ENCODE data around the gene TMEM256. TPM values are rescaled to one million over a fixed set of nuclear protein-coding genes. Genes with fewer than 3 reads are reported as not detected.

Gene TMEM256
- total RNA-seq, 1 experiment from 2014 or later = 57.6 TPM

GRCh38 chr17:7355053-7355452 is 48.8 kb downstream of the TMEM256 start, which contains the start of gene TMEM95:
TSS of gene TMEM95 (plus strand) at chr17:7355156. CDS start at chr17:7355205, 49 bp downstream.
- intact Hi-C loops (cut with micrococcal nuclease; ENCODE audit: unreplicated experiment) = loop anchor here (5.0 to 10.0 kb wide), 2 partner anchors 82 to 130 kb away; partner anchors contain the start of genes FGF11, POLR2A, SLC35G6 and TMEM102
- Histone ChIP-seq H3K4me3 (ENCODE audit: low read depth, low read length, poor library complexity, severe bottlenecking) (no peak within 1 kb of the TSS), H3K27ac (ENCODE audit: low read depth, low read length, poor library complexity, severe bottlenecking) (no peak within 1 kb of the TSS), H3K4me1 (ENCODE audit: insufficient read depth, low read length, poor library complexity, severe bottlenecking) (peaks cover 27% of the 10 kb centered on the region), H3K36me3 (ENCODE audit: insufficient read depth, low read length, poor library complexity, severe bottlenecking) (no peaks in the 10 kb centered on the region), H3K27me3 (replicated peaks; ENCODE audit: insufficient read depth, low read depth, low read length, poor library complexity) (no peaks in the 10 kb centered on the region), H3K9me3 (ENCODE audit: low read depth, low read length, poor library complexity, severe bottlenecking) (no peaks in the 10 kb centered on the region)
- ChIA-PET POLR2A (ENCODE audit: low non-redundant PET) (no interaction called here), CTCF (interaction anchor here (0.9 to 1.7 kb wide), 3 partner anchors 205 to 234 kb away, joined by 3 to 11 read pairs (median 4); no protein-coding TSS in a partner anchor)
- no peak for TF ChIP-seq EZH2 (IDR thresholded peaks at IDR 0.05; ENCODE audit: borderline replicate concordance, low read depth, low read length, poor library complexity, severe bottlenecking)
- TF ChIP-seq, protein P1, sequence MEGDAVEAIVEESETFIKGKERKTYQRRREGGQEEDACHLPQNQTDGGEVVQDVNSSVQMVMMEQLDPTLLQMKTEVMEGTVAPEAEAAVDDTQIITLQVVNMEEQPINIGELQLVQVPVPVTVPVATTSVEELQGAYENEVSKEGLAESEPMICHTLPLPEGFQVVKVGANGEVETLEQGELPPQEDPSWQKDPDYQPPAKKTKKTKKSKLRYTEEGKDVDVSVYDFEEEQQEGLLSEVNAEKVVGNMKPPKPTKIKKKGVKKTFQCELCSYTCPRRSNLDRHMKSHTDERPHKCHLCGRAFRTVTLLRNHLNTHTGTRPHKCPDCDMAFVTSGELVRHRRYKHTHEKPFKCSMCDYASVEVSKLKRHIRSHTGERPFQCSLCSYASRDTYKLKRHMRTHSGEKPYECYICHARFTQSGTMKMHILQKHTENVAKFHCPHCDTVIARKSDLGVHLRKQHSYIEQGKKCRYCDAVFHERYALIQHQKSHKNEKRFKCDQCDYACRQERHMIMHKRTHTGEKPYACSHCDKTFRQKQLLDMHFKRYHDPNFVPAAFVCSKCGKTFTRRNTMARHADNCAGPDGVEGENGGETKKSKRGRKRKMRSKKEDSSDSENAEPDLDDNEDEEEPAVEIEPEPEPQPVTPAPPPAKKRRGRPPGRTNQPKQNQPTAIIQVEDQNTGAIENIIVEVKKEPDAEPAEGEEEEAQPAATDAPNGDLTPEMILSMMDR (conservative IDR thresholded peaks at IDR 0.05; ENCODE audit: low read depth, low read length) = no peak
- peak; percentile 70 for DNase-seq (ENCODE audit: low spot score)
- BruUV-seq (replicated peaks) = no TSS peak

GRCh38 chr17:7354262-7354843 is 49.5 kb downstream of the TMEM256 start:
- H3K4me3 ChIP-seq (ENCODE audit: low read depth, low read length, poor library complexity, severe bottlenecking) = no peak overlapping the region
- BruUV-seq (replicated peaks) = no TSS peak
- TF ChIP-seq EZH2 (IDR thresholded peaks at IDR 0.05; ENCODE audit: borderline replicate concordance, low read depth, low read length, poor library complexity, severe bottlenecking) = no peak
- TF ChIP-seq, protein P1 (conservative IDR thresholded peaks at IDR 0.05; ENCODE audit: low read depth, low read length) = no peak
- no peaks in the 10 kb centered on the region for H3K9me3 ChIP-seq (ENCODE audit: low read depth, low read length, poor library complexity, severe bottlenecking)
- CTCF ChIA-PET = interaction anchor here (1.0 kb wide), 1 partner anchor 206 kb away, joined by 3 read pairs; no protein-coding TSS in a partner anchor
- DNase-seq (ENCODE audit: low spot score) = peak; percentile 43
- H3K27me3 ChIP-seq (replicated peaks; ENCODE audit: insufficient read depth, low read depth, low read length, poor library complexity) = no peaks in the 10 kb centered on the region
- POLR2A ChIA-PET (ENCODE audit: low non-redundant PET) = no interaction called here
- H3K36me3 ChIP-seq (ENCODE audit: insufficient read depth, low read length, poor library complexity, severe bottlenecking) = no peaks in the 10 kb centered on the region
- intact Hi-C loops (cut with micrococcal nuclease; ENCODE audit: unreplicated experiment) = loop anchor here (10.0 kb wide), 1 partner anchor 130 kb away; the partner anchor contains the start of genes POLR2A and SLC35G6
- no peak overlapping the region for H3K27ac ChIP-seq (ENCODE audit: low read depth, low read length, poor library complexity, severe bottlenecking)
- peaks cover 33% of the 10 kb centered on the region for H3K4me1 ChIP-seq (ENCODE audit: insufficient read depth, low read length, poor library complexity, severe bottlenecking)

Other genes starting within 250 kb of the TMEM256 start
- gene ASGR1, start 224.7 kb downstream of the TMEM256 start, total RNA-seq (2021) = 6.1 and 8.0 TPM in 2 replicates
- gene DLG4, start 184.3 kb downstream of the TMEM256 start, total RNA-seq (2021) = 74.7 and 86.6 TPM in 2 replicates
- gene ACADVL, start 184.2 kb downstream of the TMEM256 start, total RNA-seq (2021) = 425 and 509 TPM in 2 replicates
- gene DVL2, start 169.6 kb downstream of the TMEM256 start, total RNA-seq (2021) = 133 and 139 TPM in 2 replicates
- gene PHF23, start 164.6 kb downstream of the TMEM256 start, total RNA-seq (2021) = 84.0 and 85.1 TPM in 2 replicates
- 296 and 314 TPM in 2 replicates for gene GABARAP, start 161.6 kb downstream of the TMEM256 start, total RNA-seq (2021)
- gene CTDNEP1, start 152.4 kb downstream of the TMEM256 start, total RNA-seq (2021) = 175 and 179 TPM in 2 replicates
- gene ELP5, start 151.9 kb downstream of the TMEM256 start, total RNA-seq (2021) = 123 and 128 TPM in 2 replicates
- gene CLDN7, start 141.6 kb downstream of the TMEM256 start, total RNA-seq (2021) = 0.55 TPM in 1 of 2 replicates, not detected in the other
- gene SLC2A4, start 122.4 kb downstream of the TMEM256 start, total RNA-seq (2021) = 0.67 and 1.6 TPM in 2 replicates
- 0.77 and 1.6 TPM in 2 replicates for gene YBX2, start 109.5 kb downstream of the TMEM256 start, total RNA-seq (2021)
- 1,112 and 1,128 TPM in 2 replicates for gene EIF5A, start 96.5 kb downstream of the TMEM256 start, total RNA-seq (2021)
- gene GPS2, start 88.7 kb downstream of the TMEM256 start, total RNA-seq (2021) = 116 and 133 TPM in 2 replicates
- 81.7 and 99.5 TPM in 2 replicates for gene NEURL4, start 74.8 kb downstream of the TMEM256 start, total RNA-seq (2021)
- 1.1 TPM in 2 replicates for gene ACAP1, start 67.6 kb downstream of the TMEM256 start, total RNA-seq (2021)
- 3.8 TPM in 2 replicates for gene KCTD11, start 51.9 kb downstream of the TMEM256 start, total RNA-seq (2021)
- not detected in 2 replicates for gene TMEM95, start 48.9 kb downstream of the TMEM256 start, total RNA-seq (2021)
- gene TNK1, start 23.0 kb downstream of the TMEM256 start, total RNA-seq (2021) = 0.90 and 1.1 TPM in 2 replicates
- 15.2 and 29.3 TPM in 2 replicates for gene PLSCR3, start 9.6 kb downstream of the TMEM256 start, total RNA-seq (2021)
- 36.9 and 60.5 TPM in 2 replicates for gene NLGN2, start 3.7 kb upstream of the TMEM256 start, total RNA-seq (2021)
- 0.43 and 0.55 TPM in 2 replicates for gene SPEM1, start 16.2 kb upstream of the TMEM256 start, total RNA-seq (2021)
- 0.24 TPM in 1 of 2 replicates, not detected in the other for gene SPEM2, start 21.5 kb upstream of the TMEM256 start, total RNA-seq (2021)
- not detected in 2 replicates for gene SPEM3, start 24.8 kb upstream of the TMEM256 start, total RNA-seq (2021)
- gene TMEM102, start 31.3 kb upstream of the TMEM256 start, total RNA-seq (2021) = 3.2 and 4.7 TPM in 2 replicates
- 18.2 and 24.6 TPM in 2 replicates for gene FGF11, start 35.4 kb upstream of the TMEM256 start, total RNA-seq (2021)
- 5.2 and 8.6 TPM in 2 replicates for gene CHRNB1, start 41.0 kb upstream of the TMEM256 start, total RNA-seq (2021)
- 17.7 and 21.0 TPM in 2 replicates for gene ZBTB4, start 75.5 kb upstream of the TMEM256 start, total RNA-seq (2021)
- gene SLC35G6, start 77.3 kb upstream of the TMEM256 start, total RNA-seq (2021) = not detected in 2 replicates
- gene POLR2A, start 80.3 kb upstream of the TMEM256 start, total RNA-seq (2021) = 330 and 341 TPM in 2 replicates
- gene TNFSF12, start 145.0 kb upstream of the TMEM256 start, total RNA-seq (2021) = 0.55 and 0.75 TPM in 2 replicates
- gene TNFSF13, start 154.7 kb upstream of the TMEM256 start, total RNA-seq (2021) = 0.69 and 0.74 TPM in 2 replicates
- gene SENP3, start 157.8 kb upstream of the TMEM256 start, total RNA-seq (2021) = 113 and 122 TPM in 2 replicates
- 1.6 and 1.8 TPM in 2 replicates for gene CD68, start 175.5 kb upstream of the TMEM256 start, total RNA-seq (2021)
- 133 and 149 TPM in 2 replicates for gene MPDU1, start 179.8 kb upstream of the TMEM256 start, total RNA-seq (2021)
- gene SOX15, start 186.0 kb upstream of the TMEM256 start, total RNA-seq (2021) = 0.87 and 1.3 TPM in 2 replicates
- 101 TPM in 2 replicates for gene FXR2, start 210.8 kb upstream of the TMEM256 start, total RNA-seq (2021)
- gene SAT2, start 223.7 kb upstream of the TMEM256 start, total RNA-seq (2021) = 61.7 and 79.3 TPM in 2 replicates
- gene SHBG, start 226.0 kb upstream of the TMEM256 start, total RNA-seq (2021) = 0.33 TPM in 1 of 2 replicates, not detected in the other
- gene ATP1B2, start 246.8 kb upstream of the TMEM256 start, total RNA-seq (2021) = 3.5 and 5.9 TPM in 2 replicates

Measured in A673 (cell line).